Omental fat pad (tissue), 4 donors: ENCODE results near the gene GALNT6. TPM values are rescaled to one million over a fixed set of nuclear protein-coding genes. Genes with fewer than 3 reads are reported as not detected.

Source experiments
- ATAC-seq: fragments of 150-250 bp; one replicate; pipeline ENCODE4 v1.9.1; 2016; ENCODE audit warnings: mild to moderate bottlenecking, moderate library complexity; ENCODE audit not compliant: low FRiP score
- DNase-seq: peaks from one replicate; pipeline ENCODE4 v3.0.0-alpha.2; 2019; ENCODE audit warnings: low spot score
- CTCF ChIP-seq, 3 donors: fragments of 450-650 bp; IDR thresholded peaks; one replicate each; pipeline ENCODE4 v1.5.1; 2016 to 2017; ENCODE audit warnings: antibody characterized with exemption in 3 of 3, mild to moderate bottlenecking in 3 of 3, moderate library complexity in 2 of 3
- total RNA-seq, 4 donors: library from RNA; depleted of rRNA; stranded (reverse); fragments of >200 nt; gene quantifications; one replicate each; pipeline ENCODE4 v1.1.0, GENCODE V29; 2016

Gene GALNT6
- total RNA-seq, 4 donors from 2014 or later: 4.2 to 12.9 (median 10.7) TPM

GRCh38 chr12:51324953-51325352, 66.3 kb downstream of the GALNT6 start:
- no peak for DNase-seq
- TF ChIP-seq CTCF (IDR thresholded peaks at IDR 0.05): no peak
- no peak for ATAC-seq

- DNase-seq (no peak), ATAC-seq (no peak)
- TF ChIP-seq CTCF (IDR thresholded peaks at IDR 0.05): no peak
Observed at GRCh38 chr12:51323966-51324895, 67.0 kb downstream of the GALNT6 start, which contains the start of gene BIN2. Gene BIN2, minus strand, starts transcription at chr12:51324174. Its CDS starts 72 bp downstream, at chr12:51324102.

DNA sequence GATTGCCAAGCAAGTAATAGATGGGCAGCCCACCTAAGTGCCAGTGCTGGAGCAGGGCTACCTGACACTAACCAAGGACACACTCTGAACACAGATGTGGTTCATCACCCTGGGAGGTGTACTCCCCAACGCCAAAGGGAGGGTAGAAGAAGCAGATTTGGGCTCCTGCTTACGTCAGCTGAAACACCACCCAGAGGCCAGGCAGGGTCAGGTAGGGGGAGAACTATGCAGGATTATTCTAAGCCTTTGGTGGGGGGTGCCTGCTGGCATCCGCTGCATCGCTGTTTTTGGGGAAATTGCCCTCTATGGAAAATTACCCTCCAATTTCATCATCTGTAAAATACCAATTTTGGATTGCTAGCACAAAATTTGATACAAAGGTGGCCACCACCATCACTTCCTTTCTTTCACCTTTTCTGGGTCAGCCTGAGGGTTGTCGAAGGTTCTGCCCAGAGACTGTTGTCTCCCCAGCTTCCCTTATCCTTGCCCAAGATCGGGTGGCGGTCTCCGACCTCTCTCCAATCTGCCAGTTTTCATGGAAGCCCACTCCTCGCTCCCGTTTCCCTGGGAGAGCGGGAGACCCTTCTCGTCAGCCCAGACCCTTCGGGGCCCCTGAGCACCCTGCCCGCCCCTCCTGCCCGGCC, 67.8 kb downstream of the GALNT6 start:
- TF ChIP-seq CTCF (IDR thresholded peaks at IDR 0.05): no peak
- no peak for ATAC-seq
- DNase-seq: no peak

GRCh38 chr12:51322452-51322851, 68.8 kb downstream of the GALNT6 start:
- DNase-seq: no peak
- no peak for ATAC-seq
- no peak for TF ChIP-seq CTCF (IDR thresholded peaks at IDR 0.05)

GRCh38 chr12:51321882-51322281, 69.3 kb downstream of the GALNT6 start:
- ATAC-seq (no peak), DNase-seq (no peak)
- no peak for TF ChIP-seq CTCF (IDR thresholded peaks at IDR 0.05)

DNA sequence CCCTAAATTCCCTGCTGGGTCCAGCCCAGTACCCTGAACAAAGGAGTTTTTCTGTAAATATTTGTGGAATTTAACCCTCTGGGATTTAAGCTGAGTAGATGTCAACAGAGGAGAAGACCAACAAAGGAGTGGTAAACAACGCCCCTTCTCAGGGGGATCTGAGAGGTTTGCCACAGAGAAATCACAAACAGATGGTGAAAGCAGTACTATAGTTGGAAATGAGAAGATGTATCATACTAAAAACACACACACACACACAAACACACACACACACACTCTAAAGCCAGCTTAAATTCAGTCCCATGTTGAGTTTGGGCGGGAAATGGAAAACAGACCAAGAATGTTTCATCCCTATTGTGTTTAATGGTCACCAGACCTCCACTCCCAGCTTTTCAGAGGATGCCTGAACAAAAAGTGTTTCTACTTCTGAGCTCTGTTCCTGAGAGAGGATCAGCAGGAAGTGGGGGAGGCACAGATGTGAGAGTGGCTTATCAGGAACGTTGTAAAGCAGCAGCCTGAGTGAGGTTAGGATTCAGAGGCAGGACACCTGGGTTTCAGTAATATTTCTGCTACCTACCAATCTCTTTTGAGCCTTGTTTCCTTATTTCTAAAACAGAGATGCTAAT, 70.4 kb downstream of the GALNT6 start:
- ATAC-seq (no peak), DNase-seq (no peak)
- no peak for TF ChIP-seq CTCF (IDR thresholded peaks at IDR 0.05)
